Stimulated activated CD4-positive, alpha-beta T cell treated with anti-CD3 and anti-CD28 coated beads, Interleukin-2, amount 100 ng/mL, for 4 hours (primary cell): ENCODE results near the gene SNRNP48.

ENCODE experiments used
- DNase-seq: peaks from one replicate; pipeline ENCODE4 v3.0.0-alpha.2; 2020; ENCODE audit warnings: low read depth

SNRNP48 gene

DNA sequence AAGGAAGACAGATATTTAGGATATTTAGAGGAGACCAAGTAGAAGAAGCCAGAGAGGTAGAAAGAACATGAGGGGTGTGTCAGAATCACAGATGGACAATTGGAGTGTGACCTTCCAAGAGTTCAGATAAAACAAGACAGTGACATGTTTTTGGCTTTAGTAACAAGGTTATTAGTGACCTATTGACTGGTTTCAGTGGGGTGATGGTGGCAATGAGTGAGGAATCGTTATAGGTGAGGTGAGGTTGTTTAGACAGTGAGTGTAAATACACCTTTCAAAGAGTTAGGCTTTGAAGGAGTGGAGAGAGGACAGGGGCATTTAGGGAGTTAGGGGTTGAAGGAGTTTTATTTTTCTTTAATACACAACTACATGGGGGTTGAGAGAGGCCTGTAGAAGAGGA, 3.2 kb downstream of the SNRNP48 start:
- no peak for DNase-seq

DNA sequence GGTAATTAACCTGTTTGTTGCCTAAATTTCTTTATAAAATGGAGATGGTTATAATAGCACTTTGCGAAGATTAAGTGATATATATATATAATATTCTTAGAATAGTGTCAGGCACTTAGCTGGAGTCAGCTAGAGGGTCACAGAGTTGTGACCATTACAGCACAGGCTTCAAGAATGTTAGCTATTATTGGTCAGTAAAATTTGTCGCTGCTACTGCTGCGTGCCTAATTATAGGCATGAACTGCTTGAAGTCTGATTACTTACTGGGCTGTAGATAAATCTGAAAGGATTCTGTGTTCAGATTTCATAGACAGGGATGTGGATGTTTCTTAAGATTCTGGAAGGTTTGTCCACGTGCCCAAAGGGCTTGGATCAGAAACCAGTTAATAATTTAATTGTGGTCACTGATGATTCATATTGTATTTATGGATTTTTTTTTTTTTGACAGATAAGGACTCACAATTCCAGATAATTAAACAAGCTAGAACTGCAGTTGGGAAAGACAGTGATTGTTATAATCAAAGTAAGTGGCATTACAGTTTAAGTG, 4.7 kb downstream of the SNRNP48 start:
- DNase-seq: no peak

DNA sequence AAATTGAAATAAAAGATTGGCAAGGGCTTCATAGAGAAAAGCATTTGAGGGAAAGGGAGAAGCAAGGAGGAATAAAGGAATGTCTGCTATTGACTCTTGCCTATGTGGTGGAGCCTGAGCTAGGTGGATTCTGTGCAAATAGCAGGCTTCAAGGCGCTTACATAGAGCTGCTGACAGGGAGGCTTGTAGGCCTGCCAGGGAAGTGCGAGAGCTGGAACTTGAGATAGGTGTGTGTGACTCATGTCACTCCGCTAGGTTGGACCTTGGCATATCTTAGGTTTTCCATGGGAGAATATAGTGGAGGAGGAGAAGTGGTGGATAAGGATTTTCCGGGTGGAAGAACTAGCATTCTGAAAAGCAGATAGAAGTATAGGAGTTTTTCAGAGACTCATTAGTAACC, 14.0 kb downstream of the SNRNP48 start:
- no peak for DNase-seq

DNA sequence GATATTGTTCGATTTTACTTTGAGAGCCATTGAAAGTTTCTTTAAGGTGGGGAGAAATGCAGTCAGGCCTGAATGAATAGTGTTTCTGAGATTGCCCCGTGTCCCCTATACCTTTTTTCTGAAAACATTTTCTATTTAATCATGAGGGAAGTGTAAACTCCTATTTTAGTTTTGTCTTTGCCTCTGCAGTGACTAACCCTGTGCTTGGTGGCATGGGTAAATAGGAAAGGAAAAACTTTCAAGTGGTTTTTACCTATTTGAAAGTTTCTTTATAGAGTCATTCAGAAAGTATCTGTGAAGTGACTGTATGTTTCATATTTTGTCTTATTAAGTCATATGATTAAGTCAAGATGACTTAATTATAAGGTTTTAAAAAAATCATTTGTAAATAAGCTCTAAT, 14.5 kb downstream of the SNRNP48 start:
- no peak for DNase-seq

DNA sequence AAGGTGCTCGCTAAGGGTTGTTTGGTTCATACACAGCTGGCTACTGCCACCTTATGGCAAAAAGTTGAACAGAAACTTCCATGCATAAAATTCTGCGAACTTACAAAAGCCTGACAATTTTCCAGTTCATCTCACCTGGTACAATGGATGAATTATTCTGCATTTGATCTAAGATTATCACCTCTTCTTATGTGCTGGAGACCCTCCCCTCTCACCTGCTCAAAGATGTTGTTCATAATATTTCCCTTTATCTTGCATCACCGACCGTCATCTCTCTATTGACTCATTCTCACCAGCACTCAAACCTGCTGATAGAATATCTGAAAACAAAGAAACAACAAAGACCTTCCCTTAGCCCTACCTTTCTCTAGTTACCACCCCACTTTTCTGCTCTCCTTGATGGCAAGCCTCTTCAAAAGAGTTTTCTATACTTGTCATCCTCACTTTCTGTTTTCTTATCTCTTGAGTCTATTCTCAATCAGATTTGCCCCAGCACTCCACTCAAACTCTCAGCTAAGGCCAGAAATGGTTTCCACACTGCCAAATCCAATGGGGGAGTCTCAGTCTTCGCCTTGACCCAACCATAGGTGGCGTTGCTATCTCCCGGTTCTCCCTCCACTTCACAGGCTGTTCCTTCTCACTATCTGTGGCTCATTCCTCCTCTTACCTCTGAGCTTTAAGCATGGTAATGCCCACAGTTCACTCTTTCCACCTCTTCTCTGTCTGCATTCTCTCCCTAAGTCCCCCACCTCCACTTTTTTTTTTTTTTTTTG, 25.8 kb downstream of the SNRNP48 start:
- DNase-seq: peak; percentile 4

DNA sequence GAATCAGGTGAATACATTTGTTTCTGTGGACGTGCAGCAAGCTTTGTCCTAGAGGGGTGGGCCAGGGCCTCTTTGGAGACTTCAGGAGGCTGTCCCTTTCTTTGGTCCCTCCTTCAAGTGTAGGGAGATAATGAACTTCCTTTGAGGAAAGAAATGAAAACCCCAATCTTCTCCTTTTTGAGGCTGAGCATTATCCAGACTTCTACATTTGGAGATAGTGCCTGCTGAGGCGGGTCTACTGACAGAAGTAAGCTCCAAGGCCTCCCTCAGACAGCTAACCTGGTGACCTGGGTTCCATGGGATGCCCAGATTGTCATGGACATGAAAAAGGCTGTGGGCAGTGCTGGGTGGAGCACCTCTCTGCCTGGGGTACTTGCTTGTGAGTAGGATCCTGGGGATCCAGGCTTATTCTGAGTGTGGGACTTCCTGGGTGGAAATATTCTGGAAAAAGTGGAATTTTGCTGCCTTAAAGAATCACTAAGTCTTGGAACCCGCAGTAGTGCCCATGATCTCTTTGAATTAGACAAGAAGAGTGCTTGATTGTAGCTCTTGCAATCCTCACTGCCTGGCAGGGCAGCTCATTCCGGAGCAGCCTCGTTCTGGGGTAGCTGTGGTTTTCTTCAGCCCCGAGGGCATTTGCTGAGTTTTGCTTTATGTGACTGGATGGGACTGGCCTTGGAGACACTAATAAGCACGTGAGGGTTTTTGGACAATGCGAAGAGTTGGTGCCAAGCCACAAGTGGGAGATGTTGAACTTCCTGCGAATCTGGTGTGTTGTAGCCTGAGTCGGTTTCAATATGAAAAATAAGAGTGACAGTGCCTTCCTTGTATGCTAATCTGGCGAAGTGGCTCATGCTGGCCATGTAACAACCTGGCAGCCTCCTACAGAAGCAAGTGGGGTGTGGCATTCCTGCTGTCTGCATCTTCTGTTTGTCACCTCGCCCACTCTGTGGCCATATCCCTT, 28.1 kb downstream of the SNRNP48 start:
- no peak for DNase-seq

DNA sequence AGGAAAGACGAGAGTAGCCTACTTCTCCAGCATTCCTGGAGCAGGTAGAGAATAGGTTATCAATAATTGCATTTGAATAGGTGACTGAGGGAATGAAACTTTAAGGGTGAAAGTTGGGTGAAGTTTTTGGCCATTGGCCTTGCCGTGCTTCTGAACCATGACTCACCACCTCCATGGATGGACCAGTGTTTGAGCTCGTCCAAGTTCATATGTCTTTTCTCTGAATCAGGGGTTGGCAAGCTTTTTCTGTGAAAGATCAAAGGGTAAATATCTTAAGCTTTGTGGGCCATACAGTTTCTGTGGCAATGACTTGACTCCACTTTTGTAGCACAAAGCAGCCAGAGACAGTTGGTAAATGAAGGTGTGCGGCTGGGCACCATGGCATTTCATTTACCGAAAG, 31.8 kb downstream of the SNRNP48 start:
- DNase-seq: no peak

DNA sequence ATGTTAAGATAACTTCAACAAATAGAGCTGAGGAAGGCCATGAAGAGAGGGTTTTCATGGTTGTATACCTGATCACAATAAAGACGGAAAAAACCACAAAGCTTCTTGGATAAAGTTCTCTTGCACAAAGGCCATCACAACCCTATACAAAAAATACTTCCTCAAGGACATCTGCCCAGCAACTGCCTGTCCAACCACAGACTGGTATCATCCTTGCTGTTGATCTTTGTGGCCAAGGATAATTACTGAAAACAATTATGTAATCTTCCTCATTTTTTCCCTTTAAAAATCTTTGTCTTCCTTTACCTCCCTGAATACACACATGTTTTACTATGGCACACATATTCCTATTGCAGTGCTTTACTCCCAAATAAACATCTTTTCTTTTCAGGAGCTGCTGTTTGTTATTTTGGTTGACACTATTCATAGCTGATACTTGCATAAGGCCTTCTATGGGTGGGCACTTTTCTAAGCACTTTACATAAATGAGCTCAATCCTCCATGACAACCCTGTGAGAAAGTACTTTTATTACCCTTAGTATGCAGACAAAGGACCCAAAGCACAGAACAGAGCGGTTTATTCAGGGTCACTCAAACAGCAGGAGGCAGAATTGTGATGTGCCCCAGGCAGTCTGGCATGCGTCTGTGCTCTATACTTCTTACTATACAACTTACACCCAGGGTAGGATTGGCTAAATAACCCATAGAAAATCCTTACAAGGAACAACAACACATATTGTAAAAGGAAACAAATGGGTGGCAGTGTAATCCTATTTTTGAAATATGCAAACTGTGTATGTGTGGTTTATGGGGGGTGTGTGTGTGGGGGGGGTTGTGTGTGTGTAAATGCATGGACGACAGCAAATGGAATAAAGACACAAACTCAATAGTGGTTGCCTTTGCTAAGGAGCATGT, 35.1 kb downstream of the SNRNP48 start:
- DNase-seq: no peak

DNA sequence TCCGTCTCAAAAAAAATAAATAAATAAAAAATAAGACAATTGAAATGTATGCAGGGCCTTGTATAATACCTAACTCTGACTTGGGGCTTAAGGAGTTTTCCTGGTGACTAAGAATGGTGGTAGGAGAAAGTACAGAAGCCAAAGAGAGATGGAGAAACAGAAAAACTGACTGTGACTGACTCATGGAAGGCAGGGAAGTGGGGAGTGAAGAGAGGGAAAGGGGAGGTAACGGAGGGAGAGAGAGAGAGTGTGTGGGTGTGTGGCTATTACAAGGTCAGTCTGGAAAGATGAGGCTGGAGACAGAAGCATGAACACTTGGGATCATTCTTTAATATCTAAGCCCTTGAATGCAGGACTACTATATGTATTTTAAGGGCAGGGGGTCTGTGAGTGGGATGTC, 38.5 kb downstream of the SNRNP48 start:
- no peak for DNase-seq

DNA sequence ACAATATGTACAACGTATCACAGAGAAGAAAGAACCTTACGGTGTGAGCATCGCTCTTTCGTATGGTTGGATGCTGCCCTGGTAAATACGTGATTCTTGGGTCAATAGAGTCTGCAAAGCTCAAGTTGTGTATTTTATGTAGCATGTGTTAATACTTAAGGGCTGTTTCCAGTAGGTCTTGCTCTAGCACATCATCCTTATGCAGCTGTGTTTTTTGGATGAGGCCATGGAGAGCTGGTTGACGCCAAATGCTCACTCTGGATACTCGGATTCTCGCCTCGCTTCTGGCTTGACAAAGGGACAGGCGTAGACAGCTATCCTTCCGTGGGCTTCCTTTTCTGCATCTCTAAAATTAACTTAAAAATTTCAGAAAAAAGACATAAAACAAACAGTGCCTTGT, 38.9 kb downstream of the SNRNP48 start:
- DNase-seq: no peak

DNA sequence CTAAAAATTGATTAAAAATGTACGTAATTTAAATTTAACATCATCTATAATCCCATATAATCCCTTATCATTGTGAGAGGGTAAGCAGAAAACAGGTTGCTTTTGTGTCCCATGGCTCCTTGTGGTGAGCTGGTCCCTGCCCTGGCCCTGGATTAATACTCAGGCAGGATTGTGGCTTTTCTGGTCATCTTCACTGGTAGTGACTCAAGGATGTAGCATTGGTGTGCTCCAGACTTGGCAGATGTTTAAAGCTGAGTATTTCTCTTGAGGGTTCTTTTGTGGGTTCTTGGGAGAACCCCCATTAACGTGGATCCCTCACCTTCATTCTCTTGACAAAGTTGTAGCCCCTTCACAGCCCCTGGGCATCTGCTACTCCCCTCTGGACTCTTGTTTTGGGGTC, 39.3 kb downstream of the SNRNP48 start:
- DNase-seq: no peak

DNA sequence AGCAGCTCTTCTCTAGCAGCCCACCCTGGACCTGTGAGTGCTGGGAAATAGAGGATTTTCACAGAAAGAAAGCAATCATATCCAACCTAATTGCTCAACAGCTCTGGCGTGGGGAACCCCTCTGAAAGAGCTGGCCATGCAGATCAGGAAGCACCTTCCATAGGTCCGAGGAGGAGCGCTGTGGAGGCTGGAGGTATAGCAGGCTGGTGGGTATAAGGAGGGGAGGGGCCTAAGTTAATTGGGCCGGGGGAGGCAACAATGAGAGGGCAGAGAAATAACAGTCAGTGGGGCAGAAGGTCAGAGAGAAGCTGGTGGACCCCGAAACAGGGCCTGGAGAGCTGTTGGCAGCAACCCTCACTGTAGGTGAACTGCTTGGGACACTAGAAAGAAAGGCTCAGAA, 40.8 kb downstream of the SNRNP48 start:
- no peak for DNase-seq

DNA sequence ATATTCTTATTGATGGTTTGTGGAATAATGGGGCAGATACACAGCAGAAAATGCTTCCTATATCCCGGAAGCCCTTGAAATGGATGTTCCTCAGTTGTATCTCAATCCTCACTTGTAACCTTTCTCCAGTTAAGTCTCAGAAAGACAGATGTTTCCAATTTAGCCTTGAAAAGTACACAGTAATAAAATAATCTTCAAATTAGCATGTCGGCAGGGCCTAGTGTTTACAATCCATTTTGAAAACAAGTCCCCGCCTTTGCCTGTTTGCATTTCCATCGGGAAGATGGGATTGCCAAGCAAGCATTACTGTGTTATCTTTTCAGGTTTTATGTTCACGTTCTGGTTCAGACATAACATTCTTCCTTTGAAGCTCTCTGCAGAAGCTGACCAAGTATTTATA, 41.5 kb downstream of the SNRNP48 start:
- DNase-seq: no peak

DNA sequence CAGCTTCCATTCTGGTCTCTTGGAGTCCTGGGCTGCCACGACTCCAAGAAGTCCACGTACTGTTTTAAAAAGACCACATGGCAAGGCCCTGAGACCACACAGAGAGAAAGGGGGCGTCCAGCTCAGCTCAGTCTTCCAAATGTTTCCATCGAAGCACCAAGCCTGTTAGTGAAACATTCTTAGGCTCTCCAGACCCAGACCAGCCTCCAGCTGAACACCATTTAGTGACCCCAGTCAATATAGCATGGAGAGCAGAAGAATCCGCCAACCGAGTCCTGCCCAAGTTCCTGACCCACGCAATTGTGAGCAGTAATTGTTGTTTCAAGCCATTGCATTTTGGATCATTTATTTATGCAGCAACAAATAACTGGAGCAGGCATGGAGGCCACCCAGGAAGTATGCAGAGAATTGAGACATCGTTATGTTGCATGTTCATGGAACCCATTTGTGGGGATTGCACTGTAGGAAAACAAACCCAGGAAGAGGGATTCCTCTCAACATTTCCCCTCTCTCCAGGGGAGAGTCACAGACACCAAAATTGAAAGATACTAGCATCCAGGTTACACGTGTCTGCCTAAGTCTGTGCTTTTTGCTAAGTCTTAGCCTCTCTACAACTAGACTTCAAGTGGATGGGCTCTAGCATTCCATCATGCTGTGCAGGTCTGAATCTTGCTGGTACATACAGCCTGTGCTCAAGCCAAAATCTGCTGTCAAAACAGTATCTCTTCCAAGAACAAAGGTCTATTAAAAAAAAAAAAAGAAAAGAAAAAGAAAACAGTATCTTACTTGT, 42.7 kb downstream of the SNRNP48 start:
- DNase-seq: no peak

DNA sequence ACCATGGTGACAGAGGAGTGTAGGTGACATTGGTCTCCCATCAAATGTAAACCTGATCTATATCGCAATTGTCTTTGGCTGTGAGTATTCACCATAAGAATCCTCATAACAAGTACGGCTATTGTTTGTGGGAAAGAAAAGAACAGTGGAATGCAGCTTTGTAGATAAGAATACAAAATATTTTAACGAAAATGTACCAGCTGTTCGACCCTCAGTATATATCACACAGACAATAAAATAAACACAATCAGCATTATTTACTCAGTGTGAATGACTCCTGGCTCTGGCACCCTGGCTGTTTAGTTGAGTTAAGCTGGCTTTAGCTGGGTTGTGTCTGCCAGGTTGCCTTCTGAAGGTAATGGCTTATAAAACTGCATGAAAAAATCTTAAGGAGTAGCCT, 43.4 kb downstream of the SNRNP48 start:
- DNase-seq: no peak

DNA sequence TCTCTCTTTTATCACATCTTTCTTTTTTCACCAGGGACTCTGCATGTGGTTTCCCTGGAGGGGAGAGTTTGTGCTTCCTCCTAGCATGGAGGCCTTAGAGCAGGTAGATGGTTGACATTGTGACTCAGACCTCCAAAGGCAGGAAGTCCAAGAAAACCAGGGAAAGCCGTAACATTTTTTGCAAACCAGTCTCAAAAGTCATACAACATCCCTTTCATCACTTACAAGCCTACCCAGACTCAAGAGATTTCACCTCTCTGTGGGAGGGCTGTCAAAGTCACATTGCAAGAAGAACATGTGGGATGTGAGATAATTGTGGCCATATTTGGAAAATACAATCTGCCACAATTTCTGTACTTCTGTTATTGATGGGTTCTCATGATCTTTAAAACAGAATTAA, 46.2 kb downstream of the SNRNP48 start:
- DNase-seq: no peak

DNA sequence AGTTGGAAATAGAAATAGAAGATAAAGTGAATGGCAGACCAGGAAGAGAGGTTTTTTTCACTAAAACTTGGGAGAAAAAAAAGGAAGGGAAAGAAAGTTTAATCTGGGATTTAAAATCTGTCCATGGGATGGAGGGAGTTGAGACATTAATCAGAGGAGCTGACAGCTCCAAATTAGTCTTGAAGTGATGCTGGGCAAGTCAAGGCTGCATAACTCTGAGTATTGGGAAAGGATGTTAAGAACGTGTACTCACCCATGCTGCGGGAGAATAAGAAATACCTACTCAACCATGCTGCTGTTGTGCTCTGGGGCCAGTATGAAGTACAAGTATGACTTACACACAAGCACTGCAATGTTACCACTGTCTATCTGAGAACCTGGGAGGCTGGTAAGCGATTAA, 47.5 kb downstream of the SNRNP48 start:
- no peak for DNase-seq

DNA sequence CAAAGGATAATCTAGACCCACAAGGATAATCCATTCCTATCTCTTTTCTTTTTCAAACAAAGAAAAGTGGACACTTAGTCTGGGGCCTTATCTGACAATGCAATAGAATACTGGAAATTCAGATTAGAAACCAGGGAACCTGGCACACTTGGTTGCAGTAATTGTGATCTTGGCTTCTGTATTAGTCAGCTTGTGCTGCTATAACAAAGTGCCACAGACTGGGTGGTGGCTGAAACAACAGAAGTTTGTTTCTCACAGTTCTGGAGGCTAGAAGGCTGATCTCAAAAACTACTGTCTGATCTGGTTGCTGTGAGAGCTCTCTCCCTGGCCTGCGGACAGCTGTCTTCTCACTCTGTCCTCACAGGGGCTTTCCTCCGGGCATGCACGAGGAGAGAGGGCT, 49.4 kb downstream of the SNRNP48 start:
- DNase-seq: no peak

DNA sequence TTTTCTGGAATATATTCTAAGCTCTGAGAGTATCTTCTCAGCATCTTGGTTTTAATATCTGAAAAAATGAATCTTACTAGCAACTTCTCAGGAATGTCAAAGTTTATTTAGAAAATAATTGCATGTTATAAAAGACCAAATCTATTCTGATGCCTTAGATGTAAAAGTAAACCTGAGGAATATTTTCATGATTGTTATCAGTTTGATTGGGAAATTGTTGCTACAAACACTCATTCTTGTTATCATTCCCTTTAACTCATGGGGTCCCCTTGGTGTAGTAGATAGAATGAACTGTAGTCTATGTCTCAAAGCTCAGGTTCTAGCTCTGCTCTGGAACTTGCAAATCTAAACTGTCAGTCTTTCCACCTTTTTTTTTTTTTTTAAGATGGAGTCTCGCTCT, 50.0 kb downstream of the SNRNP48 start:
- DNase-seq: no peak

DNA sequence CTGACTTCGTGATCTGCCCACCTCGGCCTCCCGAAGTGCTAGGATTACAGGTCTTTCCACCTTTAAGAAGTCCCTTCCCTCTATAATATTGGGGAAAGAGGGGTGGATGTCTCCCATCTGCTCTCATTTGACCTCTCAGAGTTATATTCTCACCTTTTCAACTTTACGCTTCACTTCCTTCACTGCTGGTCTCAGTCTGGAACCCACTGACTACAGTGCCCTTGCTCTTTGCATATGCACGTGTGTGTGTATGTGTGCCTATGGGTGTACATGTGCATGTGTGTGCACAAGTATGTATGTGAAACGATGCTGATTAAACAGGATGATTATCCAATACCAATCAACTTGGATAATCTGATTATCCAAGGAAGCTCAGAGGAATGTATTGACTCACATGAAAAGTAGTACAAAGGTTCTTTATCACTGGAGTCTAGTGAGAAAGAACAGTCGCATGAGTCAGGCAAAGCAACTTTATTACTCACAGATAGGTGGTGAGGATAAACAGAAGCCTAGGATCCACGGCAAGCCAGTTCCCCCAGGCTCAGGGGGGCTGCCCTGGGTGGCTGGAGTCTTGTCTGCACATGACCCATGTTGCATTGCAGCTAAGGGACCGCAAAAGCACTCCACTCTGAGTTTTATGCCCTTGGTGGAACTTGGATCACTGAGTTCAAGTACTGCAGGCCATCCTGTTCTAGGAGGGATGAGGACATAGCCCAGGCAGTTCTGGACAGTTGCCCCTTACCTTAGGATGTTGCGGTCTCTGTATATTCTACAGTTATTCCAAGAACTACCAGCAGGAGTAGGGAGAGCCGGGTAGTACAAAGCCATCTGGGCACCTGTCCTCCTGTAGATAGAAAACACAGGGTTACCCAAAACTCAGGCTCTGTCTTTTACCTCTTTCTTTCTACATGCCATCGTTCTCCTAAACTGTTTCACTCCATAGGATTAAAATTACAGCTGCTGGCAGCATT, 50.9 kb downstream of the SNRNP48 start:
- no peak for DNase-seq
